ENCODE results near the gene FANK1. TPM values are rescaled to one million over a fixed set of nuclear protein-coding genes. Genes with fewer than 3 reads are reported as not detected.

The FANK1 gene
- total and polyA plus RNA-seq, 2 experiments from 2014 or later: 10.2 to 13.3 TPM

- H4K20me1 ChIP-seq (ENCODE audit: insufficient read depth): no peaks in the 10 kb centered on the region
- H3K27ac ChIP-seq: no peak overlapping the region
- in situ Hi-C loops (cut with MboI): loop anchor here (25.0 kb wide), 1 partner anchor 741 kb away; no protein-coding TSS in a partner anchor
- no peaks in the 10 kb centered on the region for H3K27me3 ChIP-seq (replicated peaks; ENCODE audit: insufficient read depth)
- no peak overlapping the region for H3K4me2 ChIP-seq (ENCODE audit: unreplicated experiment)
- no peaks in the 10 kb centered on the region for H3K9me2 ChIP-seq (ENCODE audit: insufficient read depth)
- no peaks in the 10 kb centered on the region for H3K36me3 ChIP-seq (ENCODE audit: low read depth)
- no peaks in the 10 kb centered on the region for H3K79me2 ChIP-seq (ENCODE audit: insufficient read depth)
- H2AFZ ChIP-seq: no peak overlapping the region
- no peaks in the 10 kb centered on the region for H3F3A ChIP-seq (ENCODE audit: insufficient read depth)
- no peak for TF ChIP-seq EZH2 (IDR thresholded peaks at IDR 0.05; ENCODE audit: insufficient read depth, poor library complexity, severe bottlenecking)
- no peak for TF ChIP-seq EZH2phosphoT487 (IDR thresholded peaks at IDR 0.05; ENCODE audit: insufficient read depth, low read depth)
- H3K9me3 ChIP-seq (ENCODE audit: low read depth): no peaks in the 10 kb centered on the region
- 93 to 95% methylated on average over 9 of the region's 9 CpGs for WGBS, 2 experiments (ENCODE audit: low coverage in 1 of 2, low lambda C conversion rate in 2 of 2, missing lambda C conversion rate in 2 of 2)
- DNase-seq: no peak
- H3K9ac ChIP-seq: no peak overlapping the region
- H3K4me1 ChIP-seq (ENCODE audit: insufficient read depth): no peaks in the 10 kb centered on the region
- no peak overlapping the region for H3K4me3 ChIP-seq
Measured at GRCh38 chr10:125995726-125996304, 99.5 kb downstream of the FANK1 start.

- in situ Hi-C loops (cut with MboI): loop anchor here (25.0 kb wide), 1 partner anchor 740 kb away; no protein-coding TSS in a partner anchor
- 92 to 94% methylated on average over 12 of the region's 12 CpGs for WGBS, 2 experiments (ENCODE audit: low coverage in 1 of 2, low lambda C conversion rate in 2 of 2, missing lambda C conversion rate in 2 of 2)
- Histone ChIP-seq H3K27ac (no peak overlapping the region), H3K36me3 (ENCODE audit: low read depth) (no peaks in the 10 kb centered on the region), H3K4me2 (ENCODE audit: unreplicated experiment) (no peak overlapping the region), H3K4me1 (ENCODE audit: insufficient read depth) (no peaks in the 10 kb centered on the region), H3F3A (ENCODE audit: insufficient read depth) (no peaks in the 10 kb centered on the region), H3K9me2 (ENCODE audit: insufficient read depth) (no peaks in the 10 kb centered on the region), H3K4me3 (no peak overlapping the region), H3K9me3 (ENCODE audit: low read depth) (no peaks in the 10 kb centered on the region), H3K27me3 (replicated peaks; ENCODE audit: insufficient read depth) (no peaks in the 10 kb centered on the region), H4K20me1 (ENCODE audit: insufficient read depth) (no peaks in the 10 kb centered on the region), H3K9ac (no peak overlapping the region), H3K79me2 (ENCODE audit: insufficient read depth) (no peaks in the 10 kb centered on the region), H2AFZ (no peak overlapping the region)
- no peak for TF ChIP-seq EZH2phosphoT487 (IDR thresholded peaks at IDR 0.05; ENCODE audit: insufficient read depth, low read depth)
- no peak for TF ChIP-seq EZH2 (IDR thresholded peaks at IDR 0.05; ENCODE audit: insufficient read depth, poor library complexity, severe bottlenecking)
- DNase-seq: no peak
Measured at GRCh38 chr10:125997586-125997985, 101.2 kb downstream of the FANK1 start.

GRCh38 chr10:125999694-126000093, 103.3 kb downstream of the FANK1 start:
- Histone ChIP-seq H3K27me3 (replicated peaks; ENCODE audit: insufficient read depth) (no peaks in the 10 kb centered on the region), H4K20me1 (ENCODE audit: insufficient read depth) (no peaks in the 10 kb centered on the region), H3K4me1 (ENCODE audit: insufficient read depth) (no peaks in the 10 kb centered on the region), H2AFZ (no peak overlapping the region), H3K79me2 (ENCODE audit: insufficient read depth) (no peaks in the 10 kb centered on the region), H3K9me2 (ENCODE audit: insufficient read depth) (no peaks in the 10 kb centered on the region), H3K4me3 (no peak overlapping the region), H3K4me2 (ENCODE audit: unreplicated experiment) (no peak overlapping the region), H3K9ac (no peak overlapping the region), H3K27ac (no peak overlapping the region), H3K36me3 (ENCODE audit: low read depth) (no peaks in the 10 kb centered on the region), H3K9me3 (ENCODE audit: low read depth) (no peaks in the 10 kb centered on the region), H3F3A (ENCODE audit: insufficient read depth) (no peaks in the 10 kb centered on the region)
- DNase-seq: no peak
- 94 to 97% methylated on average over 3 of the region's 3 CpGs for WGBS, 2 experiments (ENCODE audit: low coverage in 1 of 2, low lambda C conversion rate in 2 of 2, missing lambda C conversion rate in 2 of 2)
- in situ Hi-C loops (cut with MboI): loop anchor here (25.0 kb wide), 1 partner anchor 738 kb away; no protein-coding TSS in a partner anchor
- no peak for TF ChIP-seq EZH2phosphoT487 (IDR thresholded peaks at IDR 0.05; ENCODE audit: insufficient read depth, low read depth)
- TF ChIP-seq EZH2 (IDR thresholded peaks at IDR 0.05; ENCODE audit: insufficient read depth, poor library complexity, severe bottlenecking): no peak

- no peaks in the 10 kb centered on the region for H3K79me2 ChIP-seq (ENCODE audit: insufficient read depth)
- no peak overlapping the region for H3K9ac ChIP-seq
- TF ChIP-seq EZH2phosphoT487 (IDR thresholded peaks at IDR 0.05; ENCODE audit: insufficient read depth, low read depth): no peak
- TF ChIP-seq EZH2 (IDR thresholded peaks at IDR 0.05; ENCODE audit: insufficient read depth, poor library complexity, severe bottlenecking): no peak
- no peak overlapping the region for H2AFZ ChIP-seq
- peaks cover 7% of the 10 kb centered on the region; the same call in 1 of the 2 replicates for H3F3A ChIP-seq (ENCODE audit: insufficient read depth)
- H3K4me3 ChIP-seq: no peak overlapping the region
- H3K36me3 ChIP-seq (ENCODE audit: low read depth): no peaks in the 10 kb centered on the region
- peak; percentile 50 for DNase-seq
- 43 to 52% methylated on average over 2 of the region's 2 CpGs for WGBS, 2 experiments (ENCODE audit: low coverage in 1 of 2, low lambda C conversion rate in 2 of 2, missing lambda C conversion rate in 2 of 2)
- no peaks in the 10 kb centered on the region for H3K27me3 ChIP-seq (replicated peaks; ENCODE audit: insufficient read depth)
- no peaks in the 10 kb centered on the region for H3K9me2 ChIP-seq (ENCODE audit: insufficient read depth)
- H4K20me1 ChIP-seq (ENCODE audit: insufficient read depth): no peaks in the 10 kb centered on the region
- no peak overlapping the region for H3K27ac ChIP-seq
- H3K4me1 ChIP-seq (ENCODE audit: insufficient read depth): no peaks in the 10 kb centered on the region
- in situ Hi-C loops (cut with MboI): no loop called here
- no peak overlapping the region for H3K4me2 ChIP-seq (ENCODE audit: unreplicated experiment)
- H3K9me3 ChIP-seq (ENCODE audit: low read depth): no peaks in the 10 kb centered on the region
Measured at GRCh38 chr10:126001576-126001975, 105.2 kb downstream of the FANK1 start.
